DMS53 (cell line): Measurements from ENCODE around the gene FBXO22.
"Not testable (repeated sequence)": the region's sequence is repeated elsewhere in the genome, so short reads cannot be mapped to it uniquely, and the experiment has no call there.

Experiments
- DNase-seq: peaks from one replicate; lab custom pipeline; 2025; lab: John Stamatoyannopoulos, UW

FBXO22 gene

DNA sequence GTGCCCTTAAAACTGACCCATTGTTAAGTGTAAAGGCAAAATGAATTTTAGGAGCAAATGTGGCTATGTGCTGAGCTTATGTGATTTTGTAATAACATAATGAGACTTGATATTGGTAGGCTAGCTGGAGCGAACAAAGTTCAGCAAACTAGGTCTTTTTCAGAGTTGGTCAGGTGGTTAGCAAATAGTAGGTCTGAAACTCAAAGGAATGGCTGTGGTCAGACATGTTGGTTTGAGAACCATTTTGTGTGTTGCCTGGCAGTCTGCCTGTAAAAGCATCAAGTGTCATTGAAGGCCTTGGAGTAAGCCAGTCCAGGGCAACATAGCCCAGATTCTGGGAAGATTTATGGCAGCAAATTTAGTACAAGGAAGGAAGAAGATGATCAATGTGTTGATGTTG, 16.4 kb downstream of the FBXO22 start:
- no peak for DNase-seq

DNA sequence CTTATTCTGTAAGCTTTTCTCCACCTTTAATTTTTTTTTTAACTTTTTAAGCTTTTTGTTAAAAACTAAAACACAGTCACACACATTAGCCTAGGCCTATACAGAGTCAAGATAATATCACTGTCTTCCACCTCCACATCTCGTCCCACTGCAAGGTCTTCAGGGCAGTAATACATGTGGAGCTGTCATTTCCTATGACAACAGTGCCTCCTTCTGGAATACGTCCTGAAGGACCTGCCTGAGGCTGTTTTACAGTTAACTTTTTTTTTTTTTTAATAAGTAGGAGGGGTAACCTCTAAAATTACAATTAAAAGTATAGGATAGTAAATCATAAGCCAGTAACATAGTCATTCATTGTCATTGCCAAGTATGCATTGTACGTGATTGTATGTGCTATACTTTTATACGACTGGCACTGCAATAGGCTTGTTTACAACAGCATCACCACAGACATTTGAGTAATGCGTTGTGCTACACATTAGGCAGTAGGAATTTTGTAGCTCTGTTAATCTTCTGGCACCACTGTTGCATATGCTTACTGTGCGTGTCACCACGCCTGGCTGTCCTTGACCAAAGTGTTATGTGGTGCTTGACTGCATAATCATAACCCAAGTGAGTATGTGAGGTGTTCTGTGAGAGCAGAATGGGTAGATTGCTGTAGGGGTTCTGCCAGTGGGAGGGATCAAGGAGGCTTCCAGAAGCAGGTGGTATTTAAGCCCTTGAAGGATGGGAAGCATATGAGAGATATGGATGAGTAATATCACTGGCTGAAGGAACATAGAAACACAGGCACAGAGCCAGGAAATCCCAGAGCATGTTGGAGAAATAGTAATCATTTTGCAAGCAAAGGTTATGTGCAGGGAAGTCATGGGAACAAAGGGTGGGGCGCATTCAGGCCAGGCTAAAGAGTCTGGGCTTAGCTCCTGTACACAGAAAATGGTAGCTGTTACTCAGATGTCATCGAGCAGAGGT, 18.3 kb downstream of the FBXO22 start:
- DNase-seq: peak; percentile 73

DNA sequence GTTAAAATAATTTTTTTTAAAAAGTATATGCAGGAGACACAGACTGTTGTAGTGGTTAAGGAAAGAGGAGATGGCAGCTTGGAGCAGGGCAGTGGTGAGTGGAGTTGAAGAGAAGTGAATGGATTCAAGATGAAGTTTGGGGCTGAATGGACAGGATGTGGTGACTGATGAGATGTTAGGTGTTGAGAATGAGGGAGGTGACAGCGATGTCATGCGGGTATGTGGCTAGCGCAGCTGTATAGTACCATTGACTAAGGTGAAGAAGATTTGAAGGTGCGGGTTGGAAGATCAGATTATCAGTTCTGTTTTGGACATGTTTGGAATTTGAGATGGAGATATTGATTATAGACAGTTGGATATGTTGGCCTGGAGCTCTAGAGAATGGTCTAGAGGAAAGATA, 20.1 kb downstream of the FBXO22 start:
- DNase-seq: no peak

DNA sequence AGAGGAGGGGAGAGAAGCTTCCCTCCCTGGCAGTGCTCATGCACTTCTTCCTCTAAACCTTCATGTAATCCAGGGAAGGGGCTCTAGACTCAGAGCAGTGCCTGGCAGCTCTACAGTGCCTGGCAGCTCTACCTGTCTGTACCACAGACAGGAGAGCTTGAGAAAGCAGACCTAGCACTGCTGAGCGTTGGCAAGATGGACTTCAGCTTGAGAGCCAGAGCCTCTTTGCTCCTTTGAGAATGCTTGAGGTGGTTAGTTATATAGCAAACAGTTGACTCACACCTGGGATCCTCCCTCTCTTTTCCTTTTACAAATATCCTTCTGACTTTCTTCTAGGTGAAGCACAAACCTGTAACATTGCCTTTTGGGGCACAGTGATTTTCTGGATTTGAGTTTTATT, 20.9 kb downstream of the FBXO22 start:
- DNase-seq: no peak

DNA sequence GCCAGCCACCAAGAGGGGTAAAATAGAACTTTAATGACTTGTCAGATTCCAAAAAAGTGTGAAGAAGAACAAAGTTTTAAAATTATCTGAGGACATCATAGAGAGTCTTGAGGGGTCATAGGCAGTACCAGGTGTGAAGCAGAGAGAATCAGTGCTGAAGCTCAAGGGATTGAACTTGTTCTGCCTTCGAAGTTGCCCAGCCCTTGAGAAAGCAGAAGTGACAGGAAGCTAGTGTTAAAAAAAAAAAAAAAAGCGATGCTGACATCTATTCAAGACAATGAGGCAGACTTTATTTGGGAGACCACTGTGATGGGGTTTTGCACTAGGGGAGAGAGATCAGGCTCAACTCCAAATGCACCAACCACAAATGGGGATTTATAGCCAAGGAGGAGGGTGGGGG, 21.8 kb downstream of the FBXO22 start:
- DNase-seq: no peak

DNA sequence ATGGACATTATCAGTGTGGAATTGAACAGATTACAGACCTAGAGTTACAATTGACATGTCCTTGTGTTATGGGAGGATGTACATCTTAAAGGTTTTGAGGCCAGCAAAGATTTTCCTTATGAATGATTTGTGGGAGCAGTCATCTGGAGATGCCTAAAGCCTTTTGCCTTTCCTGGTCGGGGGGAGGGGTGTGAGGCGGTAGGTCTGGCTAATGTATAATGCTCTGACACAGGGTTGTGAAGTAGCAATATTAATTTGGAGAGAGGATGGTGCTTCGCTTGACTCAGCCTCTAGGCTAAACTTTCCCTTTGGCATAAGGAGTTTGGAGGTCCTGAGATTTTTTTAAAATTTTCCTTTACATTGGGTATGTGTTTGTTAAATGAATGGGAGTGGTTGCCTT, 23.3 kb downstream of the FBXO22 start:
- no peak for DNase-seq

DNA sequence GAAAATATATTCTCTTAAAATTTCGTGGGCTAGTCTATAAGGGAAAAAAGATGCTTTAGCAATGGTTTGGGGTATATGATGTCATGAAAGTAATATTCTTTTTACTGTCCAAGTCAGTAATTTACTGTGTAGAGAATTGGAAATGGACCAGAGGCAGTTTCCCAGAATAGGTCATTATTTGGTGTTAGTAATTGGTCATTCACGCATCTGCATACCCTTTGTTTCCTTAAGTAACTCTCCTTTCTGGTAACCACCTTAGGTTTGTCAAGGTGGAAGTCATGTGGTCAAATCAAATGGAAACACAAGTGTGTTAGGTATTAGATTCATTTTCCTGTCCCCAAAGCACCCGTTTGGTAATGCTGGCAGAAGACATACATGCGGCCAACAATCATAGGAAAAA, 23.9 kb downstream of the FBXO22 start:
- DNase-seq: no peak

DNA sequence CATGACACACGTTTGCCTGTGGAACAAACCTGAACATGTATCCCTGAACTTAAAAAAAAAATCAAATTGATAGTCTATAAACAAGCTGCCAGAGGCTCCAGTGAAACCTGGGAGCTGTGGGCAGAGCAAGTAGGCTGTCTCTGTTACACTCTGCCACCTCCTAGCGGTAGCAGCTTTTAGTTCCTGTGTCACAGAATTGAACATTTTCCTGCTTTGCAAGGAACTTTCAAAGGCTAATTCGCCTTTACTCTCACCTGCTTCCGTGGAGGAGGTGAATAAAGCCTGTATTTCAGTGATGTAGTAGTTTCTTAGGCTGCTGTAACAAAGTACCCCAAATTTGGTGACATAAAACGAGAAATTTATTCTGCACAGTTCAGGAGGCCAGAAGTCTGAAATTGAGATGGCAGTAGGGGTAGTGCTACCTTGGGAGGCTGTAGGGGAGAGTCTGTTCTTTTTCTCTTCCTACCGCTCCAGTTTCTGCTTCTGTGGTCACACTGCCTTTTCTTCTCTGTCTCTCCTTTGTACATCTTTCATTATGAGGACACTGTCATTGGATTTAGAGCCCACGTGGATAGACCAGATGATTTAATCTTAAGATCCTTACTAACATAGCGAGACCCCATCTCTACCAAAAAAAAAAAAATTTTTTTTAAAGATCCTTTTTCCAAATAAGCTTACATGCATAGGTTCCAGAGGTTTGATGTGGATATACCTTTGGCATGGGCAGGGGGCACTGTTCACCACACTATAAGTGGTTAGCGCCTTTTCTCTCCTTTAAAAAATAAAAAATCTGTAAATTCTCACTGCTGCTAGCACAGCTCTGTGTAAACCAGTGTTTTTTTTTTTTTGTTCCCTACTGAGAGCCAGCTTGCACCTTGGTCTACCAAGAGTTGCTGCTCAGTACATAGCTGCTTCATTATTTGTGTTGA, 25.3 kb downstream of the FBXO22 start:
- peak; percentile 71 for DNase-seq

DNA sequence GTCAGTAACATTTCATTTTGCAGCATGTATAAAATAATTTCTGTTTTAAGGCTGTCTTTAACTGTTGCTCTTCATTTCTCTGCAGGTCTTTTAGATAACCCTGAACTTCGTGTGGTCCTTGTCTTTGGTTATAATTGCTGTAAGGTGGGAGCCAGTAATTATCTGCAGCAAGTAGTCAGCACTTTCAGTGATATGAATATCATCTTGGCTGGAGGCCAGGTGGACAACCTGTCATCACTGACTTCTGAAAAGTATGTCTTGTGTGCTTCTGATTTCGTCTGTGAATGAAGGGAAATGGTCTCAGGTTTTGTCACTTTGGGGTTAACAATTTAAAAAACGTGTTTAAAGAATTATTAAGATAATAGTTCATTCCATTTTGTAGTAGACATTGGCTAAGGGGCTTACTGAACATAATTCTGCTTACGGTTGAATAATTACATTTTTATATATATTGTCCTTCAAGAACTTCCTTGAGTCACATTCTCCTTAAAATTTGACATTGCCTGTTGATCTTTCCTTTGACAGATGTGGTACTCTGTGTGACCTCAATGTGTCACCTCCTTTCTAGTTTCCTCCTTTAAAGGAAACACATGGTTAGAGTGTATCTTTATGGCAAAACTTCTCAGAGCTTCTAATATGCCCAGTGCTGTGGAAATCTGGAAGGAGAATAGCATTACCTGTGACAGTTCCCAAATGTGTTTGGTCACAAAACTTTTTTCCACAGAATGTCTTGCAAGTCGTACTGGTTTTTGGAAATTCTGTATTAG, 26.3 kb downstream of the FBXO22 start:
- no peak for DNase-seq

DNA sequence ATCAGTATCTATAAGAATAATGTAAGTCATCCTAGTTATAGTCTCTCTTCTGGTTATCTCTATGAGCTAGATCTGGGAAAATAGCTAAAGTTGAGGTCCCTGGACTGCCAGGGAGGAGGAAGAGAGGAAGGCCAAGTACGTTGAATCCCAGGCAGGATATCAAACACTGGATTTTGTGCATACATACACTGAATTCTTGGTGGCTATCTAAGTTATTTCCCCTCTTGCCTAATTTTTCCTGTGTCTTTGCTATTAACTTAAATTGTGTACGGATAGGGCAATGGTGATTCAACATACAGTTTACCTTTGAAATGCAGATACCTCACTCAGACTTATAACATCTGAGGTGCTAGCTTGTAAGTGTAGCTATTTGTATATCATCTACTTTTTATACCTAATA, 27.2 kb downstream of the FBXO22 start:
- no peak for DNase-seq

DNA sequence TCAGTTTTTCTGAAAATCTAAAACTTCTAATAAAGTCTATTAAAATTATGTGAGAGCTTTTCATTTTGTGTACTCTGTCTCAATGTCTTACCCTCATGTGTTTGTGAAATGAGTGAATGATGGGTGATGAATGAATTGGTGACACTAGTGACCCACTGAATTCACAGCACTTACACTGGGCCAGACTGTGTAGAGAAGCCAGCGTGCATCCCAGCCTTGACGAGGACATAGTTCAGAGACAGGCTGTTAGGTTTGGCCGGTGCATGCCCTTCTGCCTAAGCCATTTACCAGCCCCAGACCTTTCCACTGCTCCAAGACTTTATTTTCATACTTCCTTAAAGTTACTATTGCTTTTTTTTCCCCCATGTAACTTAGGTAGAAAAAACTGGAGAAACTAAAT, 38.8 kb downstream of the FBXO22 start:
- no peak for DNase-seq

DNA sequence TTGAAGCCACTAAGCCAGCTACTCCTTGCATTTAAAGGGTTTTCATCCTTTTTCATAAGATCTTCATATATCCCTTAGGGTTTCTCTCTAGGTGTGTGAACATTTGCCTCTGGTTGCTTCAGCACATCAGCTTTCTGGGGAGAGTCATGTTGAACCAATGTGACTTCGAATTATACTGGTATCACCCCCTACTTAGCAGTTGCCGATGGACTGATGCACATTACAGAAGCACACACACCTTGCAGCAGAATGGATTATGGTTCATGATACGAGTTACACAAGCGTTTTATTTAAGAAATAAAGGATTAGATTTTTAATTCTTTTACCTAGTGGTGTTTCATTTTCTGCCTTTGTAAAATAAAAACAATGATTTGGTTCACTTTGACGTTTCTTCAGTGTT, 39.6 kb downstream of the FBXO22 start:
- no peak for DNase-seq

DNA sequence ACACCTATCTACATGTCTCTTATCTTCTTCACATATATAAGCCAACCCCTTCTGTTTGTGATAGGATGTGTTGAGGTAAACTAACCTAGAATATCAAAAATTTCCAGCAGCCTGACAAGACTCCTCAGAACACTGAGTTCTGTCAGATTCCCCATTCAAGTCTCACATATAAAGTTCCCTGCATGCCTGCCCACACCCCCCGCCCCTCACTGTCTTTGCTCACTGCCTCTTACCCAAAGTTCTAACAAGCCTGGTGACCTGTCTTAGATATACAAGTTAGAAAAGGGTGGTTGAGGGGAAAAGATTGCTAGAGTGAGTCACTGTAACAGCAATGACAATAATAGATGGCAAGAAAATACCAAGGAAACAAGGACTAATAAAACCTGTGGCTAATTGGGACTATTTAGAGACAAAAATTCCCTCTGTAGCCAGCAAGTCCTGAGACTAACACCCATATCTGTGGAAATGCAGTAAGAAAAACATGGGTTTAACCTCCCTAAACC, 40.1 kb downstream of the FBXO22 start:
- no peak for DNase-seq

DNA sequence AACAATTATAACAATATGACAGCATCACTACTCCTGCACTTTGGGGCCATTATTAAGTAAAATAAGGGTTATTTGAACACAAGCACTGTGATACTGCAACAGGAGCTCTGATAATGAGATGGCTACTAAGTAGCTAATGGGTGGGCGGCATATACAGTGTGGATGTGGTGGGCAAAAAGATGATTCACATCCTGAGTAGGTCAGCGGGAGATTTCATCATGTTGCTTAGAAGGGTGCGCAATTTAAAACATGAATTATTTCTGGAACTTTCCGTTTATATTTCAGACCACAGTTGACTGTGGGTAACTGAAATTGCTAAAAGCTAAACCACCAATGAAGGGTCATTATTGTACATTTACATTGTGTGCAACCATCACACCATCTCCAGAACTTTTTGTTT, 42.3 kb downstream of the FBXO22 start:
- no peak for DNase-seq

DNA sequence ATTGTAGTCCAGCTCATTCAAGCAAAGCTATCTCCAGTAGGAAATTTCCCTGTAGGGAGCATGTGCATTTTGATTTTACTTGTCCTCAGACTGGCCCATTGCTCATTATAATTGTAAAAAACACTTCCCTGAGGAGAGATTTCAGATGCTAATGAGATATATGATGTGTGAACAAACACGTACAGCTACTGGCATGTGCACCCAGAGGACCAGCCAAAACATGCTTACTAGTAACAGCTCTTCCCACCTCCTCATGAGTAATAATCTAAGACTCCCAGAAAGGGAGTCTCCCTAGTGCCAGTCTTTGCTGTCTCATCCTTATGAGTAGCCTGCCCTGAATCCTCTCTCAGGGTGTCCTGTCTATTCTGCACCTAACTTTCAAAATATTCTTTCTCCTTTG, 43.4 kb downstream of the FBXO22 start:
- DNase-seq: no peak

DNA sequence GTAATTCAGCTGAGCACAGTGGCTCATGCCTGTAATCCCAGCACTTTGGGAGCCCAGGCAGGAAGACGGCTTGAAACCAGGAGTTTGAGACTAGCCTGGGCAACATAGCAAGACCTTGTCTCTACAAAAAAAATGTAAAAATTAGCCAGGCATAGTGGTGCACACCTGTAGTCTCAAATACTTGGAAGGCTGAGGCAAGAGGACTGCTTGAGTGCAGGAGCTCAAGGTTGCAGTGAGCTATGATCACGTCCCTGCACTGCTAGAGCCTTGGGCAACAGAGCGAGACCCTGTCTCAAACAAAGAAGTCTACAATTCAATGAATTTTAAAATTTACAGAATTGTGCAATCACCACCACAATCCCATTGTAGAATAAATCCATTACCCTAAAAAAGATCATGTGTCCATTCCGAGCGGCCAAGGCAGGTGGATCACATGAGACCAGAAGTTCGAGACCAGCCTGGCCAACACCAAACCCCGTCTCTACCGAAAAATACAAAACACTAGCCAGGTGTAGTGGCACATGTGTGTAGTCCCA, 45.2 kb downstream of the FBXO22 start:
- no peak for DNase-seq

DNA sequence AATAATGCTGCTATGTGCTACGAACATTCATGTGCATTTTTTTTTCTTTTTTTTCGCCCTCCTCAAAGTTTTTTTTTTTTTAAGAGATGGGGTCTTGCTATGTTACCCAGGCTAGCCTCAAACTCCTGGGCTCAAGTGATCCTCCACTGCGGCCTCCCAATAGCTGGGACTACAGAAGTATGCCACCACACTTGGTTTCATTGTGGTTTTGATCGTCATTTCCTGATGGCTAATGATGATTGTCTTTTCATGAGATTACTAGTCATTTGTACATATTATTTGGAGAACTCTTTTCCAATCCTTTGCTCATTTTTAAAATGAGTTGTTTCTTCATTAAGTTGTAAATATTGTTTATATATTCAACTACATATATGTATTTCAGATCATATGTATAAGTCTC, 48.8 kb downstream of the FBXO22 start:
- no peak for DNase-seq

DNA sequence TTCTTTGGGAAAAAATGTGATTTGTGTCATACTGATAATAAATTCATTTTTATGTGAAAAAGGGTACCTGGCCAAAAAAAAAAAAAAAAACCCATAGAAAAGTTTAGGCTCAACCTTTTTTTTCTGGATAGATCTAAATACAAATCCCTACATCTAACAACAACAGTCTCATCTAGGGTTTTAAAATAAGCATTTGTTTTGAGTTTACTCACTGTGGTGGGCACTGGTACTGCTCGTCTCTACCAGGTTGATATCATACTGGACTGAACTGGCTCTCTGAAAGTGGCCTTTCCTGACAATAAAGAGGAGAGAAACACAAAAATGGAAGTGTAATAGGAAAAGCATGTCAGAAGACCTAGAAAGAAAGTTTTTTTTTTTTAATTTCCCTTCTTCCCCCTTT, 52.0 kb downstream of the FBXO22 start:
- DNase-seq: no peak

DNA sequence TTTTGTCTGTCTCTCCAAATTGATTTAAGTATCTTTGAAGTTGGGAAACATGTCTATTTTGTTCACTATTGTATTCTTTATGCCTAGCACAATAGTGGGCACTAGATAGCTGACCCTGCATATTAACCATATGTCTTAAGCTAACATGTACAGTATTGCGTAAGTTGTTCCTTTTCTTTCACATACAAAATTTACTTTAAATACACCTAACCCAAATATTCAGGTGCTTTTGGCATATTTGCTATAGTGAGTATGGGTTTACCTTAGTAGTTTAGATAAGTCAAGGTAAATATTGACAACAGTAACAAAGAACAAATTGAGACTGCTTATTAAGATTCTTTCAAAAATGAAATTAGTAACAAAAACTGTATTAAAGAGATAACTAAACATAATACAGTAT, 57.7 kb downstream of the FBXO22 start:
- DNase-seq: peak; percentile 4

DNA sequence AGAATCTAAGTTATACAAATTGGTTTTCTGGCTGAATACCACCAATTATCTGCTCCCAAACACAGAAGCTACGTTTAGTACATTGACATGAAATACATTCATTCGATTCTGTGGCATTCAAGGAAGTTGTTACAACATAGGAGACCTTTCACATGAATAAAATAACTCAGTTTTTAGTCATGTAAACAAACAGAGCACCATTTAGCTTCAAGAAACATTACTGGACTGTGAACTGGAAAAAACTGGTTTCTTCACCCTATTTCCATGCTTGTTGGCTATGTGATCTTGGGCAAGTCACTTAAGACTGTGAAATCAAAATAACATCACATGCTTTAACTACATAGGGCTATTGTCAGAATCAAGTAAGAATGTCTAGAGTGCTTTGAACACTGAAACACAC, 62.4 kb downstream of the FBXO22 start:
- DNase-seq: no peak

DNA sequence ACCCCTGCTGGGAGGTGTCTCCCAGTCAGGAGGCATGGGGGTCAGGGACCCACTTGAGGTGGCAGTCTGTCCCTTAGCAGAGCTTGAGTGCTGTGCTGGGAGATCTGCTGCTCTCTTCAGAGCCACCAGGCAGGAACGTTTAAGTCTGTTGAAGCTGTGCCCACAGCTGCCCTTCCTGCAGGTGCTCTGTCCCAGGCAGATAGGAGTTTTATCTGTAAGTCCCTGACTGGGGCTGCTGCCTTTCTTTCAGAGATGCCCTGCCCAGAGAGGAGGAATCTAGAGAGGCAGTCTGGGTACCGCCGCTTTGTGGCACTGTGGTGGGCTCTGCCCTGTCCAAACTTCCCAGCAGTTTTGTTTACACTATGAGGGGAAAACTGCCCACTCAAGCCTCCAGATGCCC, 73.1 kb downstream of the FBXO22 start:
- DNase-seq: not testable (repeated sequence)
